HepG2 (cell line): Measurements from ENCODE around the gene UBFD1. TPM values are rescaled to one million over a fixed set of nuclear protein-coding genes. Genes with fewer than 3 reads are reported as not detected.

Experiments used
- E2F2 ChIP-seq: sonication (generic); formaldehyde crosslinking; IDR thresholded peaks from 2 replicates; pipeline ENCODE4 v1.4.0; 2020; ENCODE audit warnings: missing genetic modification reagents, borderline replicate concordance
- HDAC2 ChIP-seq: sonication (generic); formaldehyde crosslinking; IDR thresholded peaks from 2 replicates; pipeline ENCODE4 v1.4.0; 2020; ENCODE audit warnings: missing genetic modification reagents
- HES4 ChIP-seq: sonication (generic); formaldehyde crosslinking; IDR thresholded peaks from 2 replicates; pipeline ENCODE4 v1.9.0; 2021; ENCODE audit warnings: mild to moderate bottlenecking, missing genetic modification reagents, borderline replicate concordance
- KLF11 ChIP-seq: IDR thresholded peaks from 2 replicates; pipeline ENCODE4 v1.6.1; 2016; ENCODE audit warnings: missing compliant biosample characterization
- MAX ChIP-seq: IDR thresholded peaks from 2 replicates; pipeline ENCODE4 v1.6.1; 2012; ENCODE audit warnings: inconsistent platforms
- NFKB2 ChIP-seq: sonication (generic); formaldehyde crosslinking; IDR thresholded peaks from 2 replicates; pipeline ENCODE4 v1.4.0; 2020; ENCODE audit warnings: missing genetic modification reagents, borderline replicate concordance
- SATB2 ChIP-seq: sonication (generic); formaldehyde crosslinking; IDR thresholded peaks from 2 replicates; pipeline ENCODE4 v1.5.0; 2020; ENCODE audit warnings: missing genetic modification reagents
- SP4 ChIP-seq: sonication (generic); formaldehyde crosslinking; IDR thresholded peaks from 2 replicates; pipeline ENCODE4 v1.8.1; 2023; ENCODE audit warnings: mild to moderate bottlenecking, missing genetic modification reagents
- STAG1 ChIP-seq: sonication (generic); formaldehyde crosslinking; IDR thresholded peaks from 2 replicates; pipeline ENCODE4 v1.4.0; 2020; ENCODE audit warnings: missing genetic modification reagents
- USF2 ChIP-seq, 2 experiments: sonication (generic) in 1 of 2; formaldehyde crosslinking in 1 of 2; IDR thresholded peaks; 2 replicates each; pipeline versions ENCODE4 v1.5.1 to v1.6.1; 2011 to 2020; ENCODE audit warnings: borderline replicate concordance in 1 of 2, low read depth in 1 of 2, low read length in 1 of 2, mild to moderate bottlenecking in 1 of 2, missing genetic modification reagents in 1 of 2, moderate library complexity in 1 of 2
- ZNF138 ChIP-seq: sonication (generic); formaldehyde crosslinking; IDR thresholded peaks from 2 replicates; pipeline ENCODE4 v1.5.0; 2020; ENCODE audit warnings: mild to moderate bottlenecking, low read depth, missing genetic modification reagents
- ZNF274 ChIP-seq: sonication (generic); formaldehyde crosslinking; IDR thresholded peaks from 2 replicates; pipeline ENCODE4 v1.5.1; 2020; ENCODE audit warnings: mild to moderate bottlenecking, missing genetic modification reagents
- ZNF280B ChIP-seq: sonication (generic); formaldehyde crosslinking; IDR thresholded peaks from 2 replicates; pipeline ENCODE4 v1.5.0; 2020; ENCODE audit warnings: missing genetic modification reagents, mild to moderate bottlenecking, borderline replicate concordance
- ZNF326 ChIP-seq: sonication (generic); formaldehyde crosslinking; IDR thresholded peaks from 2 replicates; pipeline ENCODE4 v1.4.0; 2020; ENCODE audit warnings: missing genetic modification reagents, borderline replicate concordance
- ZNF598 ChIP-seq: sonication (generic); formaldehyde crosslinking; IDR thresholded peaks from 2 replicates; pipeline ENCODE4 v1.5.1; 2020; ENCODE audit warnings: mild to moderate bottlenecking, missing genetic modification reagents, borderline replicate concordance
- ZNF768 ChIP-seq: sonication (generic); formaldehyde crosslinking; IDR thresholded peaks from 2 replicates; pipeline ENCODE4 v1.4.0; 2020; ENCODE audit warnings: missing genetic modification reagents
- ZNF775 ChIP-seq: sonication (generic); formaldehyde crosslinking; IDR thresholded peaks from 2 replicates; pipeline ENCODE4 v1.4.0; 2020; ENCODE audit warnings: missing genetic modification reagents, mild to moderate bottlenecking, moderate library complexity, borderline replicate concordance
- ZSCAN31 ChIP-seq: sonication (generic); formaldehyde crosslinking; IDR thresholded peaks from 2 replicates; pipeline ENCODE4 v1.5.0; 2020; ENCODE audit warnings: low read depth, mild to moderate bottlenecking, missing genetic modification reagents
- polyA plus RNA-seq, 8 experiments: library from polyadenylated mRNA; depleted of rRNA in 3 of 8; stranded (reverse) in 7 of 8; unstranded in 1 of 8; fragments of >200 nt; fragmentation: Illumina TruSeq in 4 of 8; extraction: Trizol in 4 of 8; gene quantifications; 2 replicates each; pipeline versions ENCODE4 v1.2.1 to v1.2.3, GENCODE V29; 2011 to 2016; ENCODE audit warnings: low read depth in 4 of 8, missing spikeins in 1 of 8, mixed read lengths in 1 of 8; ENCODE audit not compliant: insufficient read depth in 1 of 8
- total RNA-seq, 5 experiments: library from RNA; depleted of rRNA; stranded (reverse); fragments of >200 nt; fragmentation: Illumina TruSeq; extraction: Trizol; gene quantifications; 2 replicates each; pipeline ENCODE4 v1.2.3, GENCODE V29; 2016; ENCODE audit warnings: low read depth in 1 of 5
- TF ChIP-seq, protein P1 (sequence below): sonication (generic); formaldehyde crosslinking; IDR thresholded peaks from 2 replicates; pipeline ENCODE4 v1.4.0; 2020; ENCODE audit warnings: mild to moderate bottlenecking, missing genetic modification reagents
- TF ChIP-seq, protein P2 (sequence below): sonication (generic); formaldehyde crosslinking; IDR thresholded peaks from 2 replicates; pipeline ENCODE4 v1.4.0; 2020; ENCODE audit warnings: missing genetic modification reagents

UBFD1 gene
- total and polyA plus RNA-seq, 2 of the 13 experiments (the other 11 are each of a cell fraction or from before 2014, with no cell fraction given), result 100 to 111 TPM

GRCh38 chr16:23556881-23557778 is at the start of gene UBFD1, which contains the start of gene EARS2 (continued):
- TF ChIP-seq NFKB2, result peak; percentile 98
- peak; percentile 90; the same call in 1 of the 2 replicates for TF ChIP-seq KLF11
- peak; percentile 96 for TF ChIP-seq SP4 (CRISPR knock-in tag)
- no peak for TF ChIP-seq ZNF326 (CRISPR knock-in tag)
- TF ChIP-seq ZNF274 (CRISPR knock-in tag), result peak; percentile 98
- no peak; the same call in 1 of the 2 replicates for TF ChIP-seq ZSCAN31
- TF ChIP-seq ZNF768, result no peak; the same call in none of the 2 replicates
- no peak; the same call in 1 of the 2 replicates for TF ChIP-seq ZNF138 (CRISPR knock-in tag)
- peak; percentile 98 for TF ChIP-seq E2F2 (CRISPR knock-in tag)
- peak; percentile 83 for TF ChIP-seq SATB2 (CRISPR knock-in tag)
- peak; percentile 86; the same call in 1 of the 2 replicates for TF ChIP-seq ZNF598
- peak; percentile 58 for TF ChIP-seq STAG1 (CRISPR knock-in tag)
- TF ChIP-seq USF2 (IDR thresholded peaks at IDR 0.05; ENCODE audit: low read depth, low read length), result peak; percentile 95
- peak; percentile 97 for TF ChIP-seq USF2 (CRISPR knock-in tag; IDR thresholded peaks at IDR 0.05; ENCODE audit: borderline replicate concordance)
- peak; percentile 93; the same call in 1 of the 2 replicates for TF ChIP-seq ZNF775 (CRISPR knock-in tag)
- peak; percentile 87 for TF ChIP-seq HDAC2 (CRISPR knock-in tag)
- TF ChIP-seq, protein P1, sequence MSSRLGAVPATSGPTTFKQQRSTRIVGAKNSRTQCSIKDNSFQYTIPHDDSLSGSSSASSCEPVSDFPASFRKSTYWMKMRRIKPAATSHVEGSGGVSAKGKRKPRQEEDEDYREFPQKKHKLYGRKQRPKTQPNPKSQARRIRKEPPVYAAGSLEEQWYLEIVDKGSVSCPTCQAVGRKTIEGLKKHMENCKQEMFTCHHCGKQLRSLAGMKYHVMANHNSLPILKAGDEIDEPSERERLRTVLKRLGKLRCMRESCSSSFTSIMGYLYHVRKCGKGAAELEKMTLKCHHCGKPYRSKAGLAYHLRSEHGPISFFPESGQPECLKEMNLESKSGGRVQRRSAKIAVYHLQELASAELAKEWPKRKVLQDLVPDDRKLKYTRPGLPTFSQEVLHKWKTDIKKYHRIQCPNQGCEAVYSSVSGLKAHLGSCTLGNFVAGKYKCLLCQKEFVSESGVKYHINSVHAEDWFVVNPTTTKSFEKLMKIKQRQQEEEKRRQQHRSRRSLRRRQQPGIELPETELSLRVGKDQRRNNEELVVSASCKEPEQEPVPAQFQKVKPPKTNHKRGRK (CRISPR knock-in tag), result 0 out of 2 replicates have a peak, but pooled peaks have one; percentile 58
- peak; percentile 100 for TF ChIP-seq MAX
- peak; percentile 95; the same call in 1 of the 2 replicates for TF ChIP-seq ZNF280B (CRISPR knock-in tag)
- TF ChIP-seq, protein P2, sequence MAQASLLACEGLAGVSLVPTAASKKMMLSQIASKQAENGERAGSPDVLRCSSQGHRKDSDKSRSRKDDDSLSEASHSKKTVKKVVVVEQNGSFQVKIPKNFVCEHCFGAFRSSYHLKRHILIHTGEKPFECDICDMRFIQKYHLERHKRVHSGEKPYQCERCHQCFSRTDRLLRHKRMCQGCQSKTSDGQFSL, result peak; percentile 69; the same call in 1 of the 2 replicates
- peak; percentile 55; the same call in 1 of the 2 replicates for TF ChIP-seq HES4 (CRISPR knock-in tag)
